ENCODE measurements around the gene ZNF331. TPM values are rescaled to one million over a fixed set of nuclear protein-coding genes. Genes with fewer than 3 reads are reported as not detected.
"Not testable (repeated sequence)": the region's sequence is repeated elsewhere in the genome, so short reads cannot be mapped to it uniquely, and the experiment has no call there.

Gene ZNF331
- total RNA-seq (9.0 and 16.2 TPM in 2 replicates), polyA plus RNA-seq (4.7 and 4.8 TPM in 2 replicates), polyA minus RNA-seq (ENCODE audit: low replicate concordance) (3.5 and 3.8 TPM in 2 replicates)
- polyA plus RNA-seq (2012): 4.5 and 5.4 TPM in 2 replicates

DNA sequence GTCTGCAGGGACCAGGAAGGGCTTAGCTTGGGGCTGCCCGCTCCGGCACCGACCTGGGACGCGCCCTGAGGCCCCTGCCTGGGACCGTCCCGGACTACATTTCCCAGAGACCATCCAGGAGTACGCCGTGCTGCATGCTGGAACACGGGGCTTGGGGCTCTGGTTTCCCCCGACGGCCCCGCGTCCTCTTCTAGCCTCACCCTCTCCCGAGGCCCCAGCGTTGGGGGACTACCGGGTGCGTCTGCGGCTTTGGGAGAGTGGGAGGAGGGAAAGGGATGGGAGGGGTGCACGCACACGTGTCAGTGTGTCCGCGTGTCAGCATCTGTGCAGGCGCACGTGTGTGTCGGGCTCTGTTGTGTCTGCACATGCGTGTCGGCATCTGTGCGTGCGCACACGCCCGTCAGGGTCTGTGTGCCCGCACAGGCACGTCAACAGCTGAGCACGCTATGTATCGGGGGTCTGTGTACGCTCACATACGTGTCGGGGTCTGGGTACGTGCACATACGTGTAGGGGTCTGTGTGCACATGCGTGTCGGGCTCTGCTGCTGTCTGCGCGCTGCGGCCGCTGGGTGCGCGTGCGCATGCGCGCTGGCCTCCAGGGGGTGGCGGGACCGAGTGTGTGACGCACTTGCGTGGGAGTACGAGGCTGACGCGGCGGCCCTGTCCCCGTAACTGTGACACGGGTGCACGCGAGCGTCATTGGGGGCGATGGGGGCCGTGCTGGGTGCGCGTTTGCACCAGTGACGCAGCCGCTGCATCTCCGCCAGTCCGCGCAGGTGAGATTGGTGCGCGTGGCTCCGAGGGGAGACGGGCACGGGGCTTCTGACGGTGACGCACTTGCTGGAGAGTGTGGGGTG, at the start of gene ZNF331:
Gene ZNF331, plus strand, starts transcription at position 625 of the 857 bp plus-strand sequence. CDS start 31,232 bp downstream, outside the sequence.
- Histone ChIP-seq H3K27me3 (ENCODE audit: control insufficient read depth, insufficient read depth, low read length) (no peaks in the 10 kb centered on the region), H3K9ac (ENCODE audit: insufficient read depth, low read length) (peak within 1 kb of the TSS; percentile 74), H4K20me1 (ENCODE audit: control insufficient read depth, extremely low read depth, insufficient read depth, low read length) (no peaks in the 10 kb centered on the region), H3K9me3 (ENCODE audit: control insufficient read depth, insufficient read depth, low read depth, low read length) (no peaks in the 10 kb centered on the region), H3K27ac (ENCODE audit: insufficient read depth, low read length) (peak within 1 kb of the TSS; percentile 88), H3K4me2 (ENCODE audit: extremely low read depth, insufficient read depth, low read length) (peak within 1 kb of the TSS; percentile 62), H3K4me1 (ENCODE audit: control insufficient read depth, extremely low read depth, insufficient read depth, low read length) (no peaks in the 10 kb centered on the region), H3K79me2 (ENCODE audit: control insufficient read depth, insufficient read depth, low read length) (peaks cover 5% of the 10 kb centered on the region), H2AFZ (ENCODE audit: low read length) (peak within 1 kb of the TSS; percentile 96), H3K36me3 (ENCODE audit: control insufficient read depth, insufficient read depth, low read length) (no peaks in the 10 kb centered on the region), H3K4me3 (replicated peaks in 1 of 4; ENCODE audit: control extremely low read depth in 1 of 4, insufficient read depth in 1 of 4, low read depth in 3 of 4, low read length in 4 of 4) (peak within 1 kb of the TSS; percentile 56 to 78 (median 74))
- DNase-seq (ENCODE audit: low read depth in 2 of 2): peak; percentile 71
- TF ChIP-seq EZH2 (IDR thresholded peaks at IDR 0.05; ENCODE audit: low read length, missing control alignments): no peak
- TF ChIP-seq, protein P1, sequence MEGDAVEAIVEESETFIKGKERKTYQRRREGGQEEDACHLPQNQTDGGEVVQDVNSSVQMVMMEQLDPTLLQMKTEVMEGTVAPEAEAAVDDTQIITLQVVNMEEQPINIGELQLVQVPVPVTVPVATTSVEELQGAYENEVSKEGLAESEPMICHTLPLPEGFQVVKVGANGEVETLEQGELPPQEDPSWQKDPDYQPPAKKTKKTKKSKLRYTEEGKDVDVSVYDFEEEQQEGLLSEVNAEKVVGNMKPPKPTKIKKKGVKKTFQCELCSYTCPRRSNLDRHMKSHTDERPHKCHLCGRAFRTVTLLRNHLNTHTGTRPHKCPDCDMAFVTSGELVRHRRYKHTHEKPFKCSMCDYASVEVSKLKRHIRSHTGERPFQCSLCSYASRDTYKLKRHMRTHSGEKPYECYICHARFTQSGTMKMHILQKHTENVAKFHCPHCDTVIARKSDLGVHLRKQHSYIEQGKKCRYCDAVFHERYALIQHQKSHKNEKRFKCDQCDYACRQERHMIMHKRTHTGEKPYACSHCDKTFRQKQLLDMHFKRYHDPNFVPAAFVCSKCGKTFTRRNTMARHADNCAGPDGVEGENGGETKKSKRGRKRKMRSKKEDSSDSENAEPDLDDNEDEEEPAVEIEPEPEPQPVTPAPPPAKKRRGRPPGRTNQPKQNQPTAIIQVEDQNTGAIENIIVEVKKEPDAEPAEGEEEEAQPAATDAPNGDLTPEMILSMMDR (conservative IDR thresholded peaks at IDR 0.05 in 1 of 2, IDR thresholded peaks at IDR 0.05 in 1 of 2; ENCODE audit: low read depth in 1 of 2, low read length in 2 of 2): peak in 1 of 2 donors; percentile 35

DNA sequence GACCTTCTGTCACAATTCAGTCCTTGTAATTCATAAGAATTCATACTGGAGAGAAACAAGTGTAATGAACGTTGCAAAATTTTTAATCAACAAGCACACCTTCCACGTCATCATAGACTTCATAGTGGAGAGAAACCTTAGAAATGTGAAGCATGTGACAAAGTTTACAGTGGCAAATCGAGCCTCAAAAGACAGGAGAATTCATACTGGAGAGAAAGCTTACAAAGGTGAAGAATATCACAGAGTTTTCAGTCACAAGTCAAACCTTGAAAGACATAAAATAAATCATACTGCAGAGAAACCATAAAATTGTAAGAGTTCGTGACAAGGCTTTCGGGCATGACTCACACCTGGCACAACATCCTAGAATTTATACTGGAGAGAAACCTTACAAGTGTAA, 45.8 kb upstream of the ZNF331 start:
- no peak overlapping the region for H3K4me3 ChIP-seq (replicated peaks in 1 of 4; ENCODE audit: control extremely low read depth in 1 of 4, insufficient read depth in 1 of 4, low read depth in 3 of 4, low read length in 4 of 4)
- H4K20me1 ChIP-seq (ENCODE audit: control insufficient read depth, extremely low read depth, insufficient read depth, low read length): no peaks in the 10 kb centered on the region
- H3K9ac ChIP-seq (ENCODE audit: insufficient read depth, low read length): no peak overlapping the region
- no peaks in the 10 kb centered on the region for H3K79me2 ChIP-seq (ENCODE audit: control insufficient read depth, insufficient read depth, low read length)
- no peak overlapping the region for H2AFZ ChIP-seq (ENCODE audit: low read length)
- no peaks in the 10 kb centered on the region for H3K27me3 ChIP-seq (ENCODE audit: control insufficient read depth, insufficient read depth, low read length)
- no peaks in the 10 kb centered on the region for H3K36me3 ChIP-seq (ENCODE audit: control insufficient read depth, insufficient read depth, low read length)
- no peaks in the 10 kb centered on the region for H3K4me1 ChIP-seq (ENCODE audit: control insufficient read depth, extremely low read depth, insufficient read depth, low read length)
- H3K9me3 ChIP-seq (ENCODE audit: control insufficient read depth, insufficient read depth, low read depth, low read length): no peaks in the 10 kb centered on the region
- no peak overlapping the region for H3K27ac ChIP-seq (ENCODE audit: insufficient read depth, low read length)
- H3K4me2 ChIP-seq (ENCODE audit: extremely low read depth, insufficient read depth, low read length): no peak overlapping the region
- no peak for DNase-seq (ENCODE audit: low read depth in 2 of 2)
- TF ChIP-seq EZH2 (IDR thresholded peaks at IDR 0.05; ENCODE audit: low read length, missing control alignments): no peak
- TF ChIP-seq, protein P1 (conservative IDR thresholded peaks at IDR 0.05 in 1 of 2, IDR thresholded peaks at IDR 0.05 in 1 of 2; ENCODE audit: low read depth in 1 of 2, low read length in 2 of 2): no peak

DNA sequence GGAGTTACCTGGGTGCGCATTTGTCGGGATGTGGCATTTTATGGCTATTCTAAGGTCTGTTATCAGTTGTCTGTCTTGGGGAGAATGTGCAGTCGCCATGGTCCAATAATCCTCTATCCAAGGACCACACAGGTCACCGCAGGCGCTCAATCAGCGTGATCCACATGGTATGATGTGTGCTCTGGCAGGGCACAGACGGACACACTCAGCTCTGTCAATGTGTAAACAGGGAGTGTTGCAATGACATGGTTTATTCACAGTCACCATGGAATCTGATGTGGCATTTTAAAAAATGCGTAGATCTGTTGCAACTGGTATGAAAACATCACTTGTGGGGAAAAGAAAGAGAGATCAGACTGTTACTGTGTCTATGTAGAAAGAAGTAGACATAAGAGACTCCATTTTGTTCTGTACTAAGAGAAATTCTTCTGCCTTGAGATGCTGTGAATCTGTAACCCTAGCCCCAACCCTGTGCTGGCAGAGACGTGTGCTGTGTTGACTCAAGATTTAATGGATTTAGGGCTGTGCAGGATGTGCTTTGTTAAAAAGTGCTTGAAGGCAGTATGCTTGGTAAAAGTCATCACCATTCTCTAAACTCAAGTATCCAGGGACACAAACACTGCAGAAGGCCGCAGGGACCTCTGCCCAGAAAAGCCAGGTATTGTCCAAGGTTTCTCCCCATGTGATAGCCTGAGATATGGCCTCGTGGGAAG, 40.5 kb upstream of the ZNF331 start:
- H3K79me2 ChIP-seq (ENCODE audit: control insufficient read depth, insufficient read depth, low read length); H4K20me1 ChIP-seq (ENCODE audit: control insufficient read depth, extremely low read depth, insufficient read depth, low read length); H2AFZ ChIP-seq (ENCODE audit: low read length); H3K9ac ChIP-seq (ENCODE audit: insufficient read depth, low read length); H3K4me3 ChIP-seq (replicated peaks in 1 of 4; ENCODE audit: control extremely low read depth in 1 of 4, insufficient read depth in 1 of 4, low read depth in 3 of 4, low read length in 4 of 4); H3K4me1 ChIP-seq (ENCODE audit: control insufficient read depth, extremely low read depth, insufficient read depth, low read length); H3K27me3 ChIP-seq (ENCODE audit: control insufficient read depth, insufficient read depth, low read length); H3K9me3 ChIP-seq (ENCODE audit: control insufficient read depth, insufficient read depth, low read depth, low read length); H3K4me2 ChIP-seq (ENCODE audit: extremely low read depth, insufficient read depth, low read length); H3K27ac ChIP-seq (ENCODE audit: insufficient read depth, low read length); H3K36me3 ChIP-seq (ENCODE audit: control insufficient read depth, insufficient read depth, low read length): not testable (repeated sequence)
- DNase-seq (ENCODE audit: low read depth in 2 of 2): peak in 1 of 2 donors; percentile 27

DNA sequence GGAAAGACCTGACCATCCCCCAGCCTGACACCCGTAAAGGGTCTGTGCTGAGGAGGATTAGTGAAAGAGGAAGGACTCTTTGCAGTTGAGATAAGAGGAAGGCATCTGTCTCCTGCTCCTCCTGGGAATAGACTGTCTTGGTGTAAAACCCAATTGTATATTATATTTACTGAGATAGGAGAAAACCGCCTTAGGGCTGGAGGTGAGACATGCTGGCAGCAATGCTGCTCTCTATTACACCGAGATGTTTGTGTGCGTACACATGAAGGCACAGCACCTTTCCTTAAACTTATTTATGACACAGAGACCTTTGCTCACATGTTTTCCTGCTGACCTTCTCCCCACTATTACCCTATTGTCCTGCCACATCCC, 39.9 kb upstream of the ZNF331 start:
- H3K4me3 ChIP-seq (replicated peaks in 1 of 4; ENCODE audit: control extremely low read depth in 1 of 4, insufficient read depth in 1 of 4, low read depth in 3 of 4, low read length in 4 of 4); H3K9me3 ChIP-seq (ENCODE audit: control insufficient read depth, insufficient read depth, low read depth, low read length); H3K27ac ChIP-seq (ENCODE audit: insufficient read depth, low read length); H3K36me3 ChIP-seq (ENCODE audit: control insufficient read depth, insufficient read depth, low read length); H2AFZ ChIP-seq (ENCODE audit: low read length); H3K79me2 ChIP-seq (ENCODE audit: control insufficient read depth, insufficient read depth, low read length); H3K27me3 ChIP-seq (ENCODE audit: control insufficient read depth, insufficient read depth, low read length); H3K9ac ChIP-seq (ENCODE audit: insufficient read depth, low read length); H3K4me1 ChIP-seq (ENCODE audit: control insufficient read depth, extremely low read depth, insufficient read depth, low read length); H4K20me1 ChIP-seq (ENCODE audit: control insufficient read depth, extremely low read depth, insufficient read depth, low read length); H3K4me2 ChIP-seq (ENCODE audit: extremely low read depth, insufficient read depth, low read length); DNase-seq (ENCODE audit: low read depth in 2 of 2): not testable (repeated sequence)

DNA sequence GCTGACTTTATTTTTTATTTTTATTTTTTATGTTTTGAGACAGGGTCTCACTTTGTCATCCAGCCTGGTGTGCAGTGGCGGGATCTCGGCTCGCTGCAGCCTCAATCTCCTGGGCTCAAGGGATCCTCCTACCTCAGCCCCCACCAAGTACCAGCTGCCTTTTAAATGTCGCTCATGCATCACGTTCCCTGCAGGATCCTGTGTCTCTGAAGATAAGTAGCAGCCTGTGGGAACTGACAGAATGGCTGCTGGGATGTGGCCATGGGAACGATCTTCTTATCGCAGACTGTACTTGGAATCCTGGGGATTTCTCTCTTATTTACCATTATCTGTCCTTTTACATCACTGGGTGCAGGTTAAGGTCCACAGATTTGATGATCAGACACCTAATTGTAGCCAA, 34.8 kb upstream of the ZNF331 start:
- not testable (repeated sequence) for H3K27ac ChIP-seq (ENCODE audit: insufficient read depth, low read length); H2AFZ ChIP-seq (ENCODE audit: low read length); DNase-seq (ENCODE audit: low read depth in 2 of 2); H3K4me2 ChIP-seq (ENCODE audit: extremely low read depth, insufficient read depth, low read length); H4K20me1 ChIP-seq (ENCODE audit: control insufficient read depth, extremely low read depth, insufficient read depth, low read length); H3K9me3 ChIP-seq (ENCODE audit: control insufficient read depth, insufficient read depth, low read depth, low read length); H3K79me2 ChIP-seq (ENCODE audit: control insufficient read depth, insufficient read depth, low read length); H3K4me1 ChIP-seq (ENCODE audit: control insufficient read depth, extremely low read depth, insufficient read depth, low read length); H3K4me3 ChIP-seq (replicated peaks in 1 of 4; ENCODE audit: control extremely low read depth in 1 of 4, insufficient read depth in 1 of 4, low read depth in 3 of 4, low read length in 4 of 4); H3K36me3 ChIP-seq (ENCODE audit: control insufficient read depth, insufficient read depth, low read length); H3K9ac ChIP-seq (ENCODE audit: insufficient read depth, low read length); H3K27me3 ChIP-seq (ENCODE audit: control insufficient read depth, insufficient read depth, low read length)
